Neuron (in vitro differentiated cells): Measurements from ENCODE around the gene NRXN3.

Experiments used
- H2AFZ ChIP-seq: one replicate; pipeline ENCODE4 v1.6.1; 2013; ENCODE audit warnings: low read depth, mild to moderate bottlenecking, inconsistent platforms, low read length, moderate library complexity
- H3K27me3 ChIP-seq: one replicate; pipeline ENCODE4 v1.6.1; 2013; ENCODE audit warnings: low read length; ENCODE audit not compliant: insufficient read depth
- H3K36me3 ChIP-seq: one replicate; pipeline ENCODE4 v1.6.1; 2013; ENCODE audit warnings: low read length; ENCODE audit not compliant: insufficient read depth
- H3K4me1 ChIP-seq: one replicate; pipeline ENCODE4 v1.6.1; 2013; ENCODE audit warnings: low read length; ENCODE audit not compliant: insufficient read depth
- H3K4me3 ChIP-seq: 2 replicates; pipeline ENCODE4 v1.5.1; 2013; ENCODE audit warnings: mild to moderate bottlenecking, low read length, moderate library complexity
- H3K9me3 ChIP-seq: one replicate; pipeline ENCODE4 v1.6.1; 2013; ENCODE audit warnings: low read length

NRXN3 gene

DNA sequence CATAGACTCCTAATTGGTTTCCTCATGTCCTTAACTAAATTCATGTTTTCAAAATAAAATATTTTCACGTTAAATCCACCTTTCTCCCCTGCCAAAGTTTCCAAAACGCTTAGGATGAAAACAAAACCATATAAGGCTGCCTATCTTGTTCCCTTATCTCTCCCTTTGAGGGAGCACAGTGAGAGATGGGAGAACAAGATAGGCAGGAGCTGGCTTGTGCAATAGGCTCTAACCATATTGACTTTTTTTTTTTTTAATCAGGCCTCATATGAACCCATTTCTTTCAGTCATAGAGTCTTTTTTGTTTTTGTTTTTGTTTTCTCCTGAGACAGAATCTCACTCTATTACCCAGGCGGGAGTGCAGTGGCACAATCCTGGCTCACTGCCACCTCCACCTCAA is 184.9 kb downstream of the NRXN3 start:
- Histone ChIP-seq H3K36me3 (no peaks in the 10 kb centered on the region), H3K4me3 (no peak overlapping the region)

DNA sequence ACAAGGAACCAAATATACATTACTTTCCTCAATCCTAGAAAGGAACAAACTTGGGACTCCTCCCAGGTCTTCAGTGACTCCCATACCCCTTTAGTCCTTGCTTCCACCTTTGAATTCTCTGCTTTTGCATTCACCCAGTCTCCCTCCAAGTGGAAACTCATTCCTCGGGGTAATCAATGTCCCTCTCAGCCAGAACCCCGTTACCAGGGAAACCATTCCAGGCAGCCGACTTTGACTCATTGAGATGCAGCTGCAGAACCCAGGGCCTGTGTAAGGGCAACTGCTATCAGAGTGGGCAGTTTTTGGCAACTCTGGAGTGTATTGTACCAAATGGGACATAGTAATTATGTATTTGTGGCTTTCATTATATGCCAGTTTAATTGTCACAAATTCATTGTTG is 186.2 kb downstream of the NRXN3 start:
- no peaks in the 10 kb centered on the region for H3K36me3 ChIP-seq
- H3K9me3 ChIP-seq: no peaks in the 10 kb centered on the region
- H3K4me1 ChIP-seq: peaks cover 18% of the 10 kb centered on the region
- no peaks in the 10 kb centered on the region for H3K27me3 ChIP-seq
- no peak overlapping the region for H3K4me3 ChIP-seq
- H2AFZ ChIP-seq: no peak overlapping the region

More for the DNA sequence above, 184.9 kb downstream of the NRXN3 start:
- Histone ChIP-seq H2AFZ (no peak overlapping the region), H3K27me3 (no peaks in the 10 kb centered on the region), H3K4me1 (peaks cover 18% of the 10 kb centered on the region), H3K9me3 (no peaks in the 10 kb centered on the region)

DNA sequence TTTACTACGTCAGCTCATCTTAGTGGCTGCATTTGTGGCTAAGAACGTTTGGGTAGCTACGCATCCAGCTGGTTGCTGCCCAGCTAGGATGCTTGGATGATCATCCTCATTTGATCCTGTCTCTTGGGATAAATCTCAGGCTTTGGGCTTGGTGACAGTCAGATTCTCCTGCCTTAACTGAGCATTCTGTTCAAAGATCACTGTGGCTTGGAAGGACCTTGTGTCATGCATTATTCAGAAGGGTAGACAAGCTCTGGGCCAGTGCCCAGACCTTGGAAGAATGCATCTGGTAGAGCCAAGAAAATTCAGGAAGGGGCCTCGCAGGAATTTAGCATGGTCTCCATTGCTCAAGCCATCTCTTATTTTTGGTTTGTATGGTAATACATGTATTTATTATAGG is 188.4 kb downstream of the NRXN3 start:
- no peaks in the 10 kb centered on the region for H3K36me3 ChIP-seq
- peaks cover 18% of the 10 kb centered on the region for H3K4me1 ChIP-seq
- no peaks in the 10 kb centered on the region for H3K27me3 ChIP-seq
- H3K4me3 ChIP-seq: no peak overlapping the region
- H3K9me3 ChIP-seq: no peaks in the 10 kb centered on the region
- no peak overlapping the region for H2AFZ ChIP-seq

DNA sequence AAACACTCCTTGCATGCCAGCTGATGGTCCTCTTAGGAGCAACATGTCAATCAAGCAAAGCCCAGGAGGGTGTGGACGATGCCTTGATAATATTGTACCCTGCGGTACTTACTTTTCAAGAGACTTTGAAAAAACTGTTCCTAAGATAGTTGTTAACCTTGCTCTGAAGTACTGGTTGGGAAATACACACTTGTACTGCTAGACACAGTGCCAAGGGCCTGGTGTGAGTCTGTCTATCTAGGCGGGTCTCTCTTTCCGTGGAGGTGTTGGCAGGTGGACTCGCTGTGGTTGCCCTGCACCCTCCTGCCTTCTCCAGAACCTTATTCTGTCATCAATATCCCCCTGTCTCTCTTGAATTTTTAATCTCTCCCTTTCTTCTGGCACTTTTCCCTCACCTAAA is 189.4 kb downstream of the NRXN3 start:
- no peaks in the 10 kb centered on the region for H3K27me3 ChIP-seq
- H3K4me1 ChIP-seq: peaks cover 18% of the 10 kb centered on the region
- H3K4me3 ChIP-seq: no peak overlapping the region
- H2AFZ ChIP-seq: no peak overlapping the region
- no peaks in the 10 kb centered on the region for H3K9me3 ChIP-seq
- no peaks in the 10 kb centered on the region for H3K36me3 ChIP-seq

DNA sequence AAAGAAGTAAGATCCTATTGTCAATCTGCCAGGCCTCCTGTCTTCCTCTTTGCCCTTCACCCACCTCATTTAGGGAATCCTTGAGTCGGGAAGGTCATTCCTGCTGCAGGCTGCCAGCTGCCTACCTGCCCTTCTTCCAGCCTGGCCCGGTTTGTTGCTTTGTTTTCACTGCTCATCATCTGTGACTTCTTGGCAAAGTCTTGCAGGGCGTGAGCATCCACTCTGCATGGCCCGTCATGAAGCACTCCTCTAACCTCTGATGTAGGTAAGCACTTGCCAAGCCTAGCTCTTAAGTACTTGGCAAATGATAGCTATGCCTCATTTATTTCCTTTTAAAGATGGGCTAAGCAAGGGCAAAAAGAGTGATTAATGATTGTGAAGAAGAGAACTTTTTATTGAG is 192.8 kb downstream of the NRXN3 start:
- no peak overlapping the region for H3K4me3 ChIP-seq
- no peaks in the 10 kb centered on the region for H3K27me3 ChIP-seq
- H3K36me3 ChIP-seq: no peaks in the 10 kb centered on the region
- no peaks in the 10 kb centered on the region for H3K4me1 ChIP-seq
- H2AFZ ChIP-seq: no peak overlapping the region
- H3K9me3 ChIP-seq: no peaks in the 10 kb centered on the region

DNA sequence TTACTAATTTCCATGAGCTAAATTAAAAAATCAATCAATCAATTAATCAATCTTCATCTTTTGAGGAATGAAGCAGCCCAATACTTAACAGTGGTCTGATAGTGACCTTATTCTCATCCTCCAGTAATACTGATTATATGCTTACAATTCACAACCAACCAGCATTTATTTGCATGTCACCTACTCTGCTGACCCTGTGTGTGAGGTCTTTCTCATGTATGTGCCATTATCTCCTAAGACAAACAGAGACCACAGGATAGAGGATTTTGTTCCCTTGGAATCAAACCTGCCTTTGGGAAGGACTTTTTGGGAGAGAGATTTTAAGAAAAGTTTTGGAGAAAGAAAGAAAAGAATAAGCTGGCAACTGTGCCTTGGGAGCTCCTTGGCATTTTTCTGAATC is 197.2 kb downstream of the NRXN3 start:
- H3K4me1 ChIP-seq: no peaks in the 10 kb centered on the region
- H3K36me3 ChIP-seq: no peaks in the 10 kb centered on the region
- H3K27me3 ChIP-seq: peaks cover 3% of the 10 kb centered on the region
- no peak overlapping the region for H2AFZ ChIP-seq
- H3K4me3 ChIP-seq: no peak overlapping the region
- no peaks in the 10 kb centered on the region for H3K9me3 ChIP-seq

DNA sequence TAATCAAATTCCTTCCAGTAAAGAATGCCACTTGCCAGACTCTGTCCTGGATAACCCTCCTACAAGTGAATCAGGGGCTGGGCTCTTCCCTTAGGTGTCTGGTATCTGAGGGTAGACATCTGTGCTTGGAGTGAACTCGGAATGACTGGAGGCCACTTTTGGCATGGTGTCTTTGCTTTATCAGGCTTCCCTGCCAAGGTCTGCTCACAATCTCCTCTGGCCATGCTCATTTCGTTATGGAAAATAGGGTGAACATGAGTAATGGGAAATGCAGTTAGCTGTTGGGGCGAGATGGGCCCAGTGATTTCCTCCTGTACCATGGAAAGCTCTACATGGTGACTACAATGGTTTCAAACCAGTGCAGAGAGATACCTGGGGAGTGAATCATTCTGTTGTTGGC is 212.9 kb downstream of the NRXN3 start:
- no peaks in the 10 kb centered on the region for H3K9me3 ChIP-seq
- H3K36me3 ChIP-seq: no peaks in the 10 kb centered on the region
- H3K4me1 ChIP-seq: no peaks in the 10 kb centered on the region
- H3K4me3 ChIP-seq: no peak overlapping the region
- H3K27me3 ChIP-seq: no peaks in the 10 kb centered on the region
- H2AFZ ChIP-seq: no peak overlapping the region

DNA sequence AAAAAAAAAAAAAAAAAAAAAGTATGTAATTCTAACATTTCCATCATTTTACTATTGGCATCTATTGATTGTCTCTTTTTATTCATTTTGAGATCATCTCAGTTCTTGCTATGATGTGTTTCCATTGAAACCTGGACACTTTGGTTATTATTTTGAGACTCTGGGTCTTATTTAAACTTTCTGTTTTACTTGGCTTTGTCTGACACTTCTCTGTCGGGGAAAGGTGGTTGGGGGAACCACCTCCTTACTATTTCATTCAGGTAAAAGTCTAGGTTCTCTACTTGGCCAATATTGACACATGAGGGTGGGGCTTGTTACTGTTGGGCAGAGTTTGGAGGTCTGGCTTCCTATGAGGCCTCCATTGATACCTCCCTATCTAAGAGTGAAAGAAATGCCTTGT is 228.0 kb downstream of the NRXN3 start:
- Histone ChIP-seq H2AFZ (no peak overlapping the region), H3K4me3 (no peak overlapping the region), H3K9me3 (no peaks in the 10 kb centered on the region), H3K4me1 (no peaks in the 10 kb centered on the region), H3K36me3 (no peaks in the 10 kb centered on the region), H3K27me3 (no peaks in the 10 kb centered on the region)

DNA sequence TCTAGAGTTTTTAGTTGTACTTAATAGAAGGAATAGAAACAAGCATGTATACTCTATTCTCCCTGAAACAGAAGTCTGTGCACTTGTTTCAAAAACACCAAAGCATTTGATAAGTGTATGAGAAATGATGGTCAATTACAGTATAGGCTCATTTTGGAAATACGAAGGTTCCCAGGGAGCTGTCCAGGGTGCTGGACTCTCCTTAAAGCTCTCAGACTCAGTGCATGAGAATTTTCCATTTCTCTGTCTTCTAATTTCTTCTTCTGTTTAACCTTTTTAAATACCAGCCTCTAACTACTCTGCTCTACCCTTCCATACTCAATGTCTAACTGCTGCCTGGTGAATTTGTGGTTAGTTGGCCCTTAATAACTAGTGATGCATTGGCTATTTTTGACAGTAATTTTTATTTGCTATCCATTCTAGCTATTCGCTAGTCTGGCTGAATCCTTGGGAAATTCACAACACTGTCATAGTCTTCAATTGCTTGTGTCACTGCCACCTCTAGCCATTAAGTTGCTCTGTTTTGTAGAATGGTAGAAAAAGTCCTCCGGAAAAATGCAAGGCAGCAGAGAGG is 229.2 kb downstream of the NRXN3 start:
- Histone ChIP-seq H2AFZ (no peak overlapping the region), H3K9me3 (no peaks in the 10 kb centered on the region), H3K4me3 (no peak overlapping the region), H3K4me1 (no peaks in the 10 kb centered on the region), H3K36me3 (no peaks in the 10 kb centered on the region), H3K27me3 (peaks cover 10% of the 10 kb centered on the region)

DNA sequence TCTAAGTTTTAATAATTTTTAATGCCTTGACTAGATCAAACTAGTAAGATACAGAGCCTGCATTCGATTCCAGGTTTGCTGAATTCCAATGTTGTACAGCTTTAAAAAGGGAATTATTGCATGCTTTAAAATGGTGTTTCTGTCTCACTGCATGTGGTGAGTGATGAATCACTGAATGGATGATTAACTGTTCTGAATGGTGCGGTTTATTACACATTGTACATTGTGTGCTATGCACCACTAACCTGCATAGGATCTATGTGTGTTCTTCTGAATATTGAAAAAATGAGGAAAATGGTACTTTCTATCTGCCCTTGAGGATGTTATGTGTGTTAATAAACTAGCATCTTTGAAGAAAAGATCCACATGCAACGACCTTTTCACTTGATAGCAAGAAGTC is 231.7 kb downstream of the NRXN3 start:
- no peak overlapping the region for H2AFZ ChIP-seq
- no peaks in the 10 kb centered on the region for H3K36me3 ChIP-seq
- no peaks in the 10 kb centered on the region for H3K9me3 ChIP-seq

DNA sequence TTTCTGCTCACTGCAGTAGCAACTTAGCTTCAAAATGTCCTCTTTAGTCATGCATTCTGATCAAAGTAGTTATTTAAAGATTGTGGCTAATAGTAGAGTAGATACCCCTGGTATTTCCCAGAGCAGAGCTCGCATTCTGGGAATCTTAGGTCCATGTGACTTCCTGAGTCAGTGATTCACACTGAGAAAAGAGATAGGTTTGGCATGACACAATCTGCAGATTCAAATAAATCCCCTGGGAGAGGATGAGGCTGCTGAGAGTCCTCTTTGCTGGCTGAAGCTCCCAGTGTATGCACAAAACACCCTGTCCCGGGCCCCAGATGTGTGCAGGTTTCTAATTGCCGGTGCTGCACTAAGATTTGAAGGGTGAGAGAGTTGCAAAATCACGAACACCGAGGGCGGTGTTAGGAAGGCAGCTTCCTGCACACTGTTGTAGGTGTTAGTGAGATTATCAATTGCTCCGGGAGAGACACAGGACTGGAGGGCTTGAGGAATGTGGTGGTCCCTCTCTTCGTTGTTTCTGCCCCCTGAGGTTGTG is 233.2 kb downstream of the NRXN3 start:
- H2AFZ ChIP-seq: no peak overlapping the region

More for the DNA sequence above, 231.7 kb downstream of the NRXN3 start:
- Histone ChIP-seq H3K4me1 (no peaks in the 10 kb centered on the region), H3K27me3 (peaks cover 10% of the 10 kb centered on the region), H3K4me3 (no peak overlapping the region)

DNA sequence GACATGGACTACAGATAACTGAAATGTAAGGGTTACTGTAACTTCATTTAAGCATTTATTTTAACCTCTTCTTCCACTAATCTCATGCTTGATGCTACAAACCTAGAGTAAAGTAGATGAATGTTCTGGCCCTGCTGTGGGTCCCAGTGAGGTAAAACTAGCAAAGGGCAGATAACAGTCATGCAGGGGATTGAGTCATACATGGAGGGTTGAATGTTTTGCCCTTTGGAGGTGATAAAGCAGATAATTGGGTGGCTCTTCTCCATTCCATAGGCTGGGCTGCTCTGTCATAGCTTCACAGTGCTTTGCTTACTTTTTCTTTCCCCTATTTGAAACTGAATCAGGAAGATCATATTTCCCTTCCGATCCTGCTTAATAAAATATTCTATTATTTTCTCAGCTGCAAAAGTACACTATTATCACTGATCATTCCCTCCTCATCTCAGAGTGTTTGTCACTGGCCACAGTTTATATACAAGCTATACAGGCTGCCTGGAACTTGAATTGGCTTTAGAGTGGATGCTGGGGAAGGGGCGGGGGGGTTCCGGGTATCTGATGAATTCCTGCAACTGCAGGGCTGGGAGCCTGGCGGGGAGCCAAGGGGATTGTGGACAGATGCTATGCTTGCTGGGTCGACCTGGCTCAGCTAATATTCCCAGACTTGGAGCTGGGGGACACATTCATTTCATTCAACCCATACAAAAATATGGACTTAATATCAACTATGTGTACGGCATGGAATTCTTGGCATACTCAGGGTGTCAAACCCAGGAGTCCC is 235.1 kb downstream of the NRXN3 start:
- H3K36me3 ChIP-seq: no peaks in the 10 kb centered on the region
- H3K9me3 ChIP-seq: no peaks in the 10 kb centered on the region
- no peak overlapping the region for H3K4me3 ChIP-seq

More for the DNA sequence above, 233.2 kb downstream of the NRXN3 start:
- no peaks in the 10 kb centered on the region for H3K9me3 ChIP-seq
- H3K27me3 ChIP-seq: peaks cover 10% of the 10 kb centered on the region
- no peaks in the 10 kb centered on the region for H3K36me3 ChIP-seq
- H3K4me1 ChIP-seq: no peaks in the 10 kb centered on the region
- H3K4me3 ChIP-seq: no peak overlapping the region

DNA sequence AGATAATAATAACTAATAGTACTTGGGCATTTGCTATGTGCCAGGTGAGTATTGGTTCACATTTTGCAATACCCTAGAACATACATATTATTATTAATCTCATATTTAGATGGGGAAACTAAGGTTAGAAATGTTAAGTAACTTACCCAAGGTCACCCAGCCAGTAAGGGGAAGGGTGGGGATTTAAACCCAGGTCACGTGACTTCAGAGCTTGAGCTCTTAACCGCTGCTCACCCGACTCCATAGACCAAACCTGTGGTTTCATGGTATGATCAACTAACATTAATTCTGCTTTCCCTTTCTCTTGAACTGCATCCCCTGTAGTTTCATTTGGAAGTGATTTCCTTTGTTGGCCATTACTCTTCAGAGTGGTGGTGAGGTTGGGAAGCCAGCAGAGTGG is 242.3 kb downstream of the NRXN3 start:
- Histone ChIP-seq H3K36me3 (no peaks in the 10 kb centered on the region), H2AFZ (no peak overlapping the region), H3K4me3 (no peak overlapping the region), H3K4me1 (no peaks in the 10 kb centered on the region), H3K9me3 (no peaks in the 10 kb centered on the region), H3K27me3 (no peaks in the 10 kb centered on the region)

More for the DNA sequence above, 235.1 kb downstream of the NRXN3 start:
- Histone ChIP-seq H2AFZ (no peak overlapping the region), H3K4me1 (no peaks in the 10 kb centered on the region), H3K27me3 (peaks cover 10% of the 10 kb centered on the region)
